22Rv1 (cell line): ENCODE results near the gene ARFGAP2.

Source experiments
- H3K27ac ChIP-seq: fragments of 450-650 bp; 2 replicates; pipeline ENCODE4 v1.5.1; 2017
- CTCF ChIP-seq: fragments of 450-650 bp; IDR thresholded peaks from 2 replicates; pipeline ENCODE4 v1.5.1; 2017; ENCODE audit warnings: mild to moderate bottlenecking
- ZFX ChIP-seq: fragments of 450-650 bp; IDR thresholded peaks from 2 replicates; pipeline ENCODE4 v1.6.1; 2017; ENCODE audit warnings: antibody characterized with exemption, borderline replicate concordance

Gene ARFGAP2

DNA sequence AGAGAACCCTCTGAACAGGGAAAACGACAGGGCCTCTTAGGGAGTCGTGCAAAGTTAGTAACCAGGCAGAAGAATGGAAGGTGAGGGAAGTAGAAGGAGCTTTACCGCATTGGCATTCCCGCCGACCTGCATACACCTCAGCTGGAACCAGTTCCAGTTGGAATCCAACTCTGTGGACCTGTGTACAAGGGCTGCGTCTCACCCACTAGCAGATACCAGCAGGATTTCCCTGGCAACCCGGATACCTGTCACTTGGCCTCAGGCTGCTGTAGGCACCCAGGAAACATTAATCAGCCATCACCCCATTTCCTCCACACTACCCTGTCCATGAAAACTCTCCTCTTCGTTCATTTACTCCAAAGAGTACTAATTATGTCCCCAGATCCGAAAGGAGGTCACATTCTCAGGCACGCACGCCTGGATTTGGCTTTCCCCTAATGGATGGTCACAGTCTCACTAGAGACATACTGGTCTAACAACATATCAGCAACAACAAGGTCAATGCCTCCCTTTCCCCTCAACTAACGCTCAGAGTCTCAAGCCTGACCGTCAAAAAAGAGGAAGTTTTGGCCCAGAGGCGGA is 842 bp downstream of the ARFGAP2 start:
- H3K27ac ChIP-seq, result peak overlapping the region; percentile 92
- TF ChIP-seq ZFX (no peak), CTCF (no peak)

DNA sequence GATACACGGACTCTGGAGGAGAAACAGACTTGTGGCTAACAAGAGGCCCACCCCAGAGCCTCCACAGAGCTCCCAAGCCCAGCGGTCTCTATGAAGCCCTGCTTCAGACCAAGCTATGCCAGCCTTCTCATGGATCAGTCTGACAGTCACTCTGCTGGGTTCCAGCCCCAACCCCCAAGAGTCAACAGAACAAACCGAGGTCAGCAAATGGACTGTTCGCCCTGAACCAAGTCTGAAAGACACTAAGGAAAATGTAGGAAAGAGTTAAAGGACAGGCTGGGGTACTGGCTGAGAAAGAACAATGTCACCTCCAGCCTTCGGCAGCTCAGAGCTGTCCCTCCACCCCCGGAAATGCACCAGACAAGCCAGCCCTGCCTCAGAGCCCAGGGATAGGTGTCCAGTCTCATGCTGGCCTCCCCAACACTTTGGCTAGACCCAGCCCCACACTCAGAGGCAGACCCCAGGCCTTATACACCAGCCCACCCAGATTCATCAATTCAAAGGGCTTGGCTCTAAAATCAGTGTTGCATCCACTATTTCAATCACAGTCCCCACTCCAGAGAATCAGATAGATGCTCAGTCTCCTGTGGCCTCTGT is 3.8 kb downstream of the ARFGAP2 start:
- no peak for TF ChIP-seq CTCF
- no peak for TF ChIP-seq ZFX
- H3K27ac ChIP-seq, result no peak overlapping the region

DNA sequence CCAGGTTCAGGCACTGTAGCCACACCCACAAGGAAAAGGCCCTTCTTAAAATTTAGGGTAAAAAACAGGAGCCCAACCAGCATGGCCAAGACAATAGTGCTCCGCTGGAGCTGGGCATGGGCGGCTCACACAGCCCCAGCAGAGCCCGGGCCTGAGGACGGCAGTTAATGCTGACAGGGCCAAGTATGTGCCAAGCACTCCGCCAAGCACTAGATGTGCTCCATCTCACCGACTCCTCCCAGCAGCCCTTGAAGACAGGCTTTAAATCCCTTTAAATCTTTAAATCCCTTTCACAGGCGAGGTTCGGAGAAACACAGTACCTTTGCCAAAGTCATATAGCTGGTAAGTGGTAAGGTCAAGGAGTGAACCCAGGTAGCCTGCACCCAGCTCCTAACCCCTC is 4.8 kb downstream of the ARFGAP2 start:
- no peak overlapping the region for H3K27ac ChIP-seq
- TF ChIP-seq CTCF (no peak), ZFX (no peak)

DNA sequence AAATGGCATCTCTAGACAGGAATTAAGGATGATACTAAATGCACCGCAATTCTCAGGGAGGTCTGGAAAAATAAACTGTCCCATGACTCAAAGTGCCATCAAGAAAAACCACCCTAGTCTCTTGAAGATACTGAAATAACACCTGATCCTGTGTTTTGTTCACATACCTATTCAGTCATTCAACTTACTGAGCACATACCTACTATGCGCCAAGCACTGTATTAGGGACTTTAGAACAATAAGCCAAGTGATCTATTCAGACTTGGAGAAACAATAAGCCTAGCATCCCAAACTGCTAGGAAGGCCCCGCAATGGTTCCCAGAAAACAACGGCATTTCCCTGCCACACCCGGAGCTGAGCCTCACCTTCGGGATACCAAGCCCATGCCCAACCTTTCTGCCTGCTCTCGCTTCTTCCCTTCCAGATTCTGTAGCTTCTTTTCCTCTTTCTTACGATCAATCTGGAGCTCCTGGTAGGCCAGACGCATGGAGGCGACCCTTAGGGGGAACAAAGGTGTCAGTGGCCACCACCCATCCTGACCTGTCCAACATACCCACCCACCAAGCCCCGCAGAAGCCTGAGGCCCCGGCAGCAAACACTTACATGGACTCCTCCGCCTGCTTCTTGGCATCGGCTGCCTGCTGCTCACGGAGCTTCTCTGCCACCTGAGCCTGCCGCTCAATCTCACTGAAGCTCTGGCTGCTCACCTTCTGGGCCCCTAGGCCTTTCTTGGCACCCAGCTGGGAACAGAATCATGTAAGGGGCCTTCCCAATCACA is 5.4 kb downstream of the ARFGAP2 start:
- H3K27ac ChIP-seq, result no peak overlapping the region
- TF ChIP-seq ZFX (no peak), CTCF (no peak)

DNA sequence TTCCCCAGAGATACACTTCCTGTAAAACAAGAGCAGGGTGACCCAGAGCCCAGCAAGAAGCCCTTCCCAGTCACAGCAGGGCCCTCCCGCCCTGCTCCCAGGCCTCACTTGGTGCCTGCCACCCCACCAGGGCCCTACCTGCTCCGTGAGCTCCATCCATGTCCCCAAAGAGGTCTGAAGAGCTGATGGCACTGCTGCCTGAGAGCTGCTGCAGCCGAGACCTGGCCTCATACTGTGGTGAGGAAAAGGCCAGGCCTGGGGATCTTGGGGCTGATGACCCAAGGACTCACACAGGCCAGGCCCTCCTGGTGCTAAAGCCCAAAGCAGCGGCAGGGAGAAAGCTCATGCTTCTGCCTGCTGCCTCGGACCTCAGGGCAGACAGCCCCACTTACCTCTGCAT is 10.3 kb downstream of the ARFGAP2 start:
- TF ChIP-seq CTCF, result no peak
- no peak for TF ChIP-seq ZFX
- H3K27ac ChIP-seq, result no peak overlapping the region

- H3K27ac ChIP-seq, result no peak overlapping the region
- TF ChIP-seq CTCF (no peak), ZFX (no peak)
Measured at GRCh38 chr11:47165253-47165840, 11.3 kb downstream of the ARFGAP2 start.

GRCh38 chr11:47164321-47164720 is 12.4 kb downstream of the ARFGAP2 start:
- TF ChIP-seq CTCF (no peak), ZFX (no peak)
- no peak overlapping the region for H3K27ac ChIP-seq
